Measurements from ENCODE around the gene HOXA10. TPM values are rescaled to one million over a fixed set of nuclear protein-coding genes. Genes with fewer than 3 reads are reported as not detected.

Gene HOXA10
- total RNA-seq, 1 experiment from 2014 or later, result 19.6 TPM

- TF ChIP-seq REST (IDR thresholded peaks at IDR 0.05; ENCODE audit: low read depth), result no peak
- no peak for TF ChIP-seq EGR1 (IDR thresholded peaks at IDR 0.05; ENCODE audit: low read depth)
- TF ChIP-seq ZFX (IDR thresholded peaks at IDR 0.05), result no peak
- TF ChIP-seq EZH2 (IDR thresholded peaks at IDR 0.05), result no peak
- TF ChIP-seq SRF (IDR thresholded peaks at IDR 0.05; ENCODE audit: low read depth), result no peak
- TF ChIP-seq EZH2phosphoT487 (IDR thresholded peaks at IDR 0.05; ENCODE audit: borderline replicate concordance), result no peak
- TF ChIP-seq ATF3 (IDR thresholded peaks at IDR 0.05), result no peak
- TF ChIP-seq JUND (IDR thresholded peaks at IDR 0.05), result no peak
These were observed 46.4 kb upstream of the HOXA10 start (continued) for GRCh38 chr7:27220440-27220955.

- RAD21 ChIA-PET (ENCODE audit: low non-redundant PET in 1 of 2, low total read pairs in 2 of 2, uncharacterized antibody in 2 of 2, unreplicated experiment in 2 of 2), result no interaction called here
- Histone ChIP-seq H2AFZ (ENCODE audit: low read depth, low read length, poor library complexity, severe bottlenecking) (no peak overlapping the region), H3K27me3 (ENCODE audit: insufficient read depth, low read length) (no peaks in the 10 kb centered on the region), H3K79me2 (ENCODE audit: insufficient read depth, low read length) (no peaks in the 10 kb centered on the region), H3K4me2 (ENCODE audit: low read length) (no peak overlapping the region), H3K27ac (ENCODE audit: low read depth, low read length) (no peak overlapping the region), H4K20me1 (ENCODE audit: insufficient read depth) (no peaks in the 10 kb centered on the region), H3K9ac (ENCODE audit: low read length) (no peak overlapping the region), H3K4me1 (ENCODE audit: control insufficient read depth in 1 of 2, insufficient read depth in 2 of 2, low read length in 2 of 2) (no peaks in the 10 kb centered on the region), H3K36me3 (ENCODE audit: control insufficient read depth in 1 of 2, insufficient read depth in 2 of 2, low read length in 2 of 2) (no peaks in the 10 kb centered on the region), H3K9me3 (ENCODE audit: control insufficient read depth in 1 of 2, insufficient read depth in 1 of 2, low read depth in 1 of 2, low read length in 2 of 2) (no peaks in the 10 kb centered on the region), H3K4me3 (replicated peaks in 1 of 2; ENCODE audit: low read depth in 1 of 2, low read length in 2 of 2) (no peak overlapping the region), H3K9me2 (ENCODE audit: insufficient read depth) (no peaks in the 10 kb centered on the region)
- BruUV-seq (replicated peaks), result no TSS peak
- POLR2A ChIA-PET, result no interaction called here
- DNase-seq (ENCODE audit: low read depth, low spot score) (no peak), ATAC-seq (no peak)
- CTCF ChIA-PET, result no interaction called here
- TF ChIP-seq ZBTB33 (IDR thresholded peaks at IDR 0.05; ENCODE audit: extremely low read depth, insufficient replicate concordance, low read length) (no peak), CEBPB (IDR thresholded peaks at IDR 0.05; ENCODE audit: low read depth) (no peak), EZH2phosphoT487 (IDR thresholded peaks at IDR 0.05; ENCODE audit: borderline replicate concordance) (no peak), SP1 (IDR thresholded peaks at IDR 0.05; ENCODE audit: low read depth) (no peak), EZH2 (IDR thresholded peaks at IDR 0.05) (no peak), EGR1 (IDR thresholded peaks at IDR 0.05; ENCODE audit: low read depth) (no peak), POLR2AphosphoS5 (IDR thresholded peaks at IDR 0.05; ENCODE audit: low read depth, low read length) (no peak), ZNF274 (IDR thresholded peaks at IDR 0.05; ENCODE audit: low read depth, low read length) (no peak), FOSL1 (IDR thresholded peaks at IDR 0.05; ENCODE audit: low read depth) (no peak), SIN3A (IDR thresholded peaks at IDR 0.05; ENCODE audit: low read depth) (no peak), MAX (IDR thresholded peaks at IDR 0.05) (no peak), JUND (IDR thresholded peaks at IDR 0.05) (no peak), CBX3 (IDR thresholded peaks at IDR 0.05; ENCODE audit: low read depth) (no peak), SRF (IDR thresholded peaks at IDR 0.05; ENCODE audit: low read depth) (no peak)
- intact Hi-C loops (cut with micrococcal nuclease), result no loop called here
These were observed 45.7 kb upstream of the HOXA10 start for GRCh38 chr7:27219821-27220220.
